Measurements from ENCODE around the gene GABPB1.

The GABPB1 gene

DNA sequence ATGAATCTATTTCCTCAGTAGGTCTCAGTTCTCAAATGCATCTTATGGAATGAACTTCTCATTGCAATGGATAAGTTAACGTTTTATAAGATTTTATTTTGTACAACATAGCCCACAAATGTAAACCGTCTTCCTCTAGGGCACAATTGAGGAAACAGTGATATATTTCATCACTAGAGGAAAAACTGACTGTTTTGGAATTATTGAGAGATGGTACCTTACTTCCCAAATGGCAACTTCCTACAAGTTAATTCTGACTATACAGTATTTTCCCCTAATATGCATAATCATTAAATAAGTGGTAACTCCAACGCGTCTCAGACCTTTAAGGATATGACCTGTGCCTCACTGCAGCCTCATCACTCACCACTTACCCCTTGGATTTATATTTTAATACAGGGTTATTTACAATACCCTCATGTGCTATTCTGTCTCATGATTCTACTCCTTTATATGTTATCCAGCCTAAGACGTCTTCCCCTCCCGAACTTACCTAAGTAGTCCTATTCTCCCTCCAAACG is 13.3 kb downstream of the GABPB1 start:
- no peak for DNase-seq

DNA sequence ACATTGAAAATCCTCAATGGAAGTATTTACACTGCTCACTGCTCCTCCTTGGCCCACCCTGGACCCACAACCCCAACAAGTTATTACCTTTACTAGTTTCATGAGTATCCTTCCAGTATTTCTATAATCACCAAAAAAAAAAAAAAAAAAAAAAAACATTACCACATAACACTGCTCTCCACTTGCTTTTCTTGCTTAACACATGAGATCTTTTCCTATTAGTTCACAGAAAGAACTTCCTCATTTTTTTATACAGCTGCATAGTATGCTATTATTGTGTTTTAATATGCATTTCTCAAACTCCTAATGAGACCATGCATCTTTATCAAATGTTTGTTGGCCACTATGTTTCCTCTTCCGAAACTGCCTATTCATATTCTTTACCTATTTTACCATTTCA is 14.6 kb downstream of the GABPB1 start:
- DNase-seq = no peak

DNA sequence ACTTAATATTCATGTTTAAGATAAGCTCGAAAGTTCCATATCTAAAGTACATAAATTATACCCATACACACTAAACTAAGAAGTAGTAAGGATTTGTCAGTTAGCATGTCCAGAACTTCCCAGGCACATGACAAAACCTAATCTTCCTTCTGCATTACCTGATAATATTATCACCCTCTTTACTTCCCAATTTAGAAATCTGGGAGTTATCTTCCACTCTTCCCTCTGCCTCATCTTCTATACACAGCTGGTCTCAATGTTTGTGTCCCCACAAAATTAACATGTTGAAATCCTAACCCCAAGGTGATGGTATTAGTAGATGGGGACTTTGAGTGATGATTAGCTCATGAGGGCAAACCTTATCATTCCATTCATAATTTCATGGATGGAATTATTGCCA is 15.3 kb downstream of the GABPB1 start:
- no peak for DNase-seq

DNA sequence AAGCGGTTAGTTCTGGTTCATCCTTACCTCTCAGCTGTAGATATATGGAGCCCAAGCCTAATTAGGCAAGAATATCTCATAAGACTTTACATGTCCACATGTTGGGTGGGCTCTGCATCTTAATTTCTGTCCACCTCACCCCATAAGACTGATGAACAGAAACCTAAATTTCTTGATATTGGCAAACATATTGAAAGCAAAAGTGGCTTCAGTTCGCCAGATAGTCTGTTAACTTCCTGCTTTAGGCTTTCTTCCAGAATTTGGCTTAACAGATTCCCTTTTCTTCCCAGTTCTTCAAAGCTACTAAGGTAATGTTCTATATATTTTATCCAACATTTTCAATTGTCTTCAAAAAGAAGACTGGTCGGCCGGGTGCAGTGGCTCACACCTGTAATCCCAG is 19.7 kb downstream of the GABPB1 start:
- DNase-seq = no peak

DNA sequence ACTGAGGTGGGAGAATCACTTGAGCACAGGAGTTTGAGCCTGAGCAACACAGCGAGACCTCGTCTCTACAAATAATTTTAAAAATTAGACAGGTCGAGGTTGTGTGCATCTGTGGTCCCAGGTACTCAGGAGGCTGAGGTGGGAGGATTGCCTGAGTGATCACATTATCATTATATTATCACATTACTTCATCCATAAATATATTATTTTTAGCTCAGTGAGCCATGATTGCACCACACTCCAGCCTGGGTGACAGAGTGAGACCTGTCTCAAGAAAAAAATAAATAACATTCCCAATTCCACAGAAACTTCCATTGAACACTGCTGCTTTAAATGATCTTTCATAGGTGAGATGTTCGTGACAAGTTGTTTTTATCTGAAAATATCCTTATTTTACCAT is 21.8 kb downstream of the GABPB1 start:
- no peak for DNase-seq

DNA sequence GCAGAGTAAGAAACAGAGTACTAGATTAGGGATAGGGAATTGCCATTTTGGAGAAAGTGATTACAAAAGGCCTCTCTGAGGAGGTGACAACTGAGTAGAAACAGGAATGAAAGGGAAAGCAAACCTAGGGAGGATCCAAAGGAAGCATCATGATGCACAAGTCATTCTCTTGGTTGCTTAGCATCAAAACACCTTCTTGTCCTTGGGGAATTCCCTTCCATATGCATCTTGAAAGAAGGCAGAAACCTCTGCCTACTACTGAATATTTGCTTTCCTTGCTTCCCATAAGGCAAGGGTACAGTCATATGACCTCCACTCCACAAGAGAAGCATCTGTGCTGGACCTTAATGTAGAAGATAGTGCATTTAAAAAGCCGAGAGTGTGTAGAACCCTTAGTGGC is 24.1 kb downstream of the GABPB1 start:
- no peak for DNase-seq

DNA sequence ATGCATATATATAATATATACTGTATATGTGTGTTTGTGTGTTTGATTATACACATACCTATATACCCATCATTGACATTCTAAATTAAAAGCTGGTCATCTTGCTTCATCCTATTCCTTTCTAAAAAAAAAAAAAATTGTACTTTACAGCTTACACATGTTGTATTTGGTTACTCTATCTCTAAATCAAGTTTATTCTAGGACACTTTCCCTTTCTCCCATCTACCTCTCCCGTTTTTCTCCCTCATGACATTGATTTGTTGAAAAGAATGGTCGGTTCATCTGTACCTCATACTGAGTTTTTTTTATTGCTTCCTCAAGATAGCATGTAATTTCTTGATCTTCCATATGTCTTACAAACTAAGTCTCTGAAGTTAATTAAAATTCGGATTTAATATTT is 26.9 kb downstream of the GABPB1 start:
- DNase-seq = no peak

DNA sequence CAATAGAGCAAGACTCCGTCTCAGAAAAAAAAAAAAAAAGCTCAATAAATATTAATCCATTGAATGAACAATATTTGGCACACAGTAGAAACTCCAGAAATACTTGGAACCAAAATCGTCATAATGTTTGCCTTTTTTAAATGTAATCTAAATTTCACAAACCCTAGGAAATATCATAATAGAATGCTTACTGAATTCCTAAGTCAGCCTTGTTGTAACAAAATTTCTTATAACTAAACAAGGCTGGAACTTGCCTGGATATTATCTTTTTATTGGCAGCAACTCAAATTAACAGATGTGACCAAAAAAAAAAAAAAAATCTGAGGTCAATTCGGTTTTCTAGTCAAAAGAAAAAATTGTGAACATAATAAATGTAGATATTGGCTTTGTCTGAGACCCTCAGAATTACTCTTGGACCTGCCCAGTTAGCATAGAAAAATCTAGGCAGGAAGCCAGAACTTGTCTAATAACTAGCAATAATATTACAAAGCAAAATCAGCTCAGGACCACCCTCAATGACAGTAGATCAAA is 33.3 kb downstream of the GABPB1 start:
- DNase-seq = no peak

DNA sequence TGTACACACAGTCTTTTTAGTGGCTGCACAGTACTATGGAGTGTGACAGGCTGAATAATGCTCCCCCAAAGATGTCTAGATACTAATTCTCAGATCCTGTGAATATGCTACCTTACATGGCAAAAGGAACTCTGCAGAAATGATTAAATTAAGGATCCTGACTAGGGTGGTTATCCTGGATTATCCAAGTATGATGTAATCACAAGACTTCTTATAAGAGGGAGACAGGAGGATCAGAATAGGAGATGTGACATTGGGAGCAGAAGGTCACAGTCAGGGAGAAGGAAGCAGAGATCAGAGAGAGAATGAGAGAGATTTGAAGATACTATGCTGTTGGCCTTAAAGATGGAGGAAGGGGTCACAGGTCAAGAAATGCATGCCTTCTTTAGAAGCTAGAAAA is 34.5 kb downstream of the GABPB1 start:
- DNase-seq = no peak

DNA sequence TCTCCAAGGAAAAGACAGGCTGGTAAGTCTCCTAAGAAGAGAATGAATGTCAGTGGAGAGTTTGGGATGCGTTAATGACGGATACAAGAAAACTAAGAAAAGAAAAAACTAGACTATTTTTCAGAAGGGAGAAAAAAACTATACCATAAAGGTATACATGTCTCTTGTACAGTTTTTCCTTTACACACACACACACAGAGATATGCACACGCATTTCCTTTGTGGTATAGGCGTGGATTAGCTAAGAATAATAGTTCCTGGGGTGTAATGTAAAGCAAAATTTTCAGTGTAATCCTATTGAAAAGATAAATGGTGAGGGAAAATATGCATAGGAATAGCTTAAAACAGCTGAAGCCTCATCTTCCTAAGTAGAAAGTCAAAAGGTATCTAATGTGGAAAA is 36.3 kb downstream of the GABPB1 start:
- DNase-seq = no peak

DNA sequence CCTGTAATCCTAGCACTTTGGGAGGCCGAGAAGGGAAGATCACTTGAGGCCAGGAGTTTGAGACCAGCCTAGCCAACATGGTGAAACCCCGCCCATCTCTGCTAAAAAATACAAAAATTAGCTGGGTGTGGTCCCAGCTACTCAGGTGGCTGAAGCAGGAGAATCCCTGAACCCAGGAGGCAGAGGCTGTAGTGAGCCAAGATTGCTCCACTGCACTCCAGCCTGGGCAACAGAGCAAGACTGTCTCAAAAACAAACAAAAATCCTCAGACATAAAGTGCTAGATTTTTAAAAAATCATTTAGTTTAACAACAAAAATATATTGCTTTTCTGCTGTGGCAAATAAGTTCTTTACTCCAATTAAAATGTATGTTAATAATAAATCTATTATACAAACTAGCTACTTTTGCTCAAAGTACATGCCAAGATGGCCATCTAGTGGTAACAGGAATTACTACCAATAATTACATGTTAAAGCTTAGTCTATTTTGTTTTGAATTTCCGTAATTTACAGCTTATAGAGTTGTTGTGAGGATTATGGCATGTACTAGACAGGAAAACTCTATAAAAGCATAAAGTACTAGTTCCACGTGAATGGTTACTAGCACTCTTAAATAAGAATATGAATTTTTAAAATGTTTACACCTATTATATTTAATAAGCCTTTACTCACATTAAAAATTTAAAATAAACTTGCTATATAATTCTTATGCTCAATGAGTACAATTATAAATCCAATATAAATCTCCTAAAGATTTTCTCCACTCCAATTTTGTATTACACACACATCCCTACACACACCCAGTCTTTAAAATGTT is 39.0 kb downstream of the GABPB1 start:
- no peak for DNase-seq

DNA sequence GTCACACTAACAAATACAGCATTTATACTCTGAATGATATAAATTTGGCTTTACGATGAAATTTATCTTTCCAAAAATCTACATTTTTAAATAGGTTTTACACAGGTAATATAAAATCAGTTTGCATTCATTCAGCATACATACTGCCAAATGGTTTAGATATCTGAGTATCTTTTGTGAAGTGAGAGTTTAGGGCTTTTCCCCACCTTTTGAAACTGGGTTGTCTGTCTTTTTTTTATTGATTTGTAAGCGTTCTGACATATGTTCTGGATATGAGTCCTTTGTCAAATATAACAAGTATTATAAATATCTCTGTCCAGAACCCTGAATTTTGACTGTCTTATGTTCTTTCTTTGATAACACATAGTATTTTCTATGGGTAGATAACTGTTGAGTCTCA is 42.4 kb downstream of the GABPB1 start:
- DNase-seq = no peak

DNA sequence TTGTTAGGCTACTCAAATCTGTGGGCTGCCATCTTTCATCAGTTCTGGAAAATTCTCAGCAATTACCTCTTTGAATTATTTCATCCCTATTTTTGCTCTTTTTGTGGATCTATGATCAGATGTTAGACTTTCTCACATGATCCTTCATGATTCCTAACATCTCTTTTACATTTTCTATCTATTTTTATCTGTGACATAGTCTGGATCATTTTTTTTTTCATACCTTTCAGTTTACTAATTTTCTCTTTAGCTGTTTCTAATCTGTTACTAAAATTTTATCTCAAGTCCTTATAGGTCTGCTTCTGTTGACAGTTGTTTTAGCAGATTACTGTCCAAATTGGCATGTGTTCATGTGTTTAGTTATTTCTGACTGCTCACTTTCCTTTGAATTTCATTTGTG is 47.2 kb downstream of the GABPB1 start:
- DNase-seq = no peak

DNA sequence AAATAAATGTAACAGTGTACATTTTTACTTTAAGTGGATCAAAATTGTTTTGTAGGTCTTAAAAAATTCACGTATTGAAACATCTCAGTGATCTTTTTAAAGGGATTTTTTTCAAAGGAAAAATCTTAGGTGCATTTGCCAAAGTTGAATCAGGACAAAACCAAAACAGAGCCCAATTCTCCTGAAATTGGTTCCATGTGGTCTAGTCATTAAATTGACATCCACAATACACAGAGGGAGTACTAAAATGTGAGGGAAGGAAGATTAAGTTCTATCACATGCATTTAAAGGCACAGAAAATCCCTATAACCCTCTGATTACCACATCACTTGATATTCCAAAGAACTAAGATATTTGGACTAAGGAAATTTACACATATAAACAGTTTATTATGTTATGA is 50.2 kb downstream of the GABPB1 start:
- DNase-seq = no peak

DNA sequence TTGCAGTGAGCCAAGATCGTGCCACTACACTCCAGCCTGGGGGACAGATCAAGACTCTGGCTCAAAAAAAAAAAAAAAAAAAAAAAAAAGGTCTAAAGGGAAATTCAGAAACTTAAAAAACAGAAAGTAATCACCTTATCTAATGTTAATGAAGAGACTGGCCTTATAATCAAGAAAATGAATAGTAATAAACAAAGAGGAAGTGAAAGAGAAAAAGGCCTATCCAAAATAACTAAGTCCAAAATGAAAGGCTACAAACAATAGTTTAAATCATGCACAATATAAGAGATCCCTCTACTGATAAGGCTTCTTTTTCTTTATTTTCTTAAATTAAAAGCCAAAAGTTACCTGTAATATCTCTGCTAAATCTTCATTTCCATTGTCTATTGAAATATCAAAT is 52.4 kb downstream of the GABPB1 start:
- DNase-seq = no peak

DNA sequence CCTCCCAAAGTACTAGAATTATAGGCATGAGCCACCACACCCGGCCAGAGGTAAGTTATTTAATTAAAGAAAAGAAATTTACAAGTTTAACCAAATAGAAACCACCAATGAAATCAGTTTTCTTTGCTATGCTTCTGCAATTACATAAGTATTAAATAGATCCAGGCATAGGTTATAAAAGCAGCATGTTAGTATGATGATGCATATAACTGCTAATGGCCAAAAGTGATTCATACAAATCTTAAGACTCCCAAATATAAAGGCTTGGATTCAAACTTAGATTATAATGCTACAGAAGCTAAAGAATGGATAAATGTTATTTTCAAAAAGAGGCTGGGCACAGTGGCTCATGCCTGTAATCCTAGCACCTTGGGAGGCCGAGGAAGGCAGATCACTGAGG is 56.7 kb downstream of the GABPB1 start:
- no peak for DNase-seq

DNA sequence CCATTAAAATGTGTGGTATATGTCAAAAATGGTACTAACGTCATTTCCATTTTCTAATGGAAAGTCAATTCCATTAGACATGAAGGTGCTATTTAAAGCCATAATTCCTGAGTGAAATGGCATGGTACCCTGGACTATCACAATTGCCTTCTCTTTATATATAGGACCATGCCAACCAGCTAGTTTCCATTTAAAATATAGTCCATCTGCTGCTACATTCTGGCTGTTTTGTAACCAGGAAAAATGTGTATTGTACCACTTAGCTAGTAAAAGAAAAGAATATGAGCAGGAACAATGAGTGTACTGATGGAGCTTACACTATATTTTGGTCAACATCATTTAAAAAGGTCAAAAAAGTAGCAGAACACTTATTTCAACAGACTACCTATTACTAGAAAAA is 59.0 kb downstream of the GABPB1 start:
- no peak for DNase-seq

DNA sequence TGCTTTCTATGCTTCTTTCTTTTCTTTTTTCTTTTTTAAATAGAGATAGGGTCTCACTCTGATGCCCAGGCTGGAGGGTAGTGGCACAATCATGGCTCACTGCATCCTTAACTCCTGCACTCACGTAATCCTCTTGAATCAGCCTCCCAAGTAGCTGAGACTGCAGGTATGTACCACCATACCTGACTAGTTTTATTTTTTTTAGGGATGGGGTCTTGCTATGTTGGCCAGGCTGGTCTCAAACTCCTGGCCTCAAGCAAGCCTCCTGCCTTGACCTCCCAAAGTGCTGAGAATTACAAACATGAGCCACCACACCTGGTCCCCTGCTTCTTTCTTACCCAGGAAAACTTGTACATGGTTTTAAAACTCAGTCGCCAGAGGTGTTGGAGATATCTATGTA is 65.2 kb downstream of the GABPB1 start:
- DNase-seq = no peak

DNA sequence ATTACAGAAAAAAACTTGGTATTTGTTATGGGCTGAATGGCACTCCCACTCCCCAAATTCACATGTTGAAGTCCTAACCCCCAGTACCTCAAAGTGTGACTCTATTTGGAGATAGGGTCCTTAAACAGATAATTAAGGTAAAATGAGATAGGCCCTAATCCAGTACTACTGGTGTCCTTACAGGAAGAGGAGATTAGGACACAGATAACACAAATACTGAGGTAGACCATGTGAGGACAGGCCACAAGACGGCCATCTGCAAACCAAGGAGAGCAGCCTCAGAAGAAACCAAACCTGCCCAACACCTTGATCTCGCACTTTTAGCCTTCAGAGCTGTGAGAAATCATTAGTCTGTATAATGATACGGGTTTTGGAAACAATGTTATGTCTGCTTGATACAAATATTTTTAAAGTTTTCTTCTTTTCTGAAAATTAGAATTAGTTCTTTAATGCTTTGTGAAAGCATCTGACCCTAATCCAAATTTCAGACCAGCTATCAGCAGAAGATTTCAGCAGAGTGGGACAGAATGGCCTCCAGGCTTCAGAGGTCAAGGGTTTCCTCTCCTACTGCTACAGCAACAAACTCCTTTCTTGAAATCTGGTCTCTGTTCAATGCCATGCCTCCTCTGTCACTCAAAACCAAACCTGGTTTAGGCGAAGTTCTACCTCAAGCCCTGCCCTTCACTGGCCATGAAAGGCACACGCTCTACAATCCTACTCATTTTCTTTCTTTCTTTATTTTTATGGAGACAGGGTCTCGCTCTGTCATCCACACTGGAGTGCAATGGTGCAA is 67.5 kb downstream of the GABPB1 start:
- DNase-seq = no peak

DNA sequence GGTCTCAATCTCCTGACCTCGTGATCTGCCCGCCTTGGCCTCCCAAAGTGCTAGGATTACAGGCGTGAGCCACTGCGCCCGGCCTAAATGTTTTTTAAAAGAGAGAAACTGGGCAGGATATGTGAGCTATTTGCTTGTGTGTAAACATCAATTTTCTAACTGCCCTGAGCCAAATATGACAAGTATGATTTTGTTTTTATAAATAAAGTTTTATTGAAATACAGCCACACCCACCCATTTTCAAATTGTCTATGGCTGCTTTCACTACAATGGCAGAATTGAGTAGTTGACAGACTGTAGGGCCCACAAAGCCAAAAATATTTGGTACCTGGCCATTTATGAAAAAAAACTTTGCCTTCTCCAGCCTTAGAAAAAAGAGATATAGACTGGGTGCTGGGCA is 73.6 kb downstream of the GABPB1 start:
- DNase-seq = no peak

DNA sequence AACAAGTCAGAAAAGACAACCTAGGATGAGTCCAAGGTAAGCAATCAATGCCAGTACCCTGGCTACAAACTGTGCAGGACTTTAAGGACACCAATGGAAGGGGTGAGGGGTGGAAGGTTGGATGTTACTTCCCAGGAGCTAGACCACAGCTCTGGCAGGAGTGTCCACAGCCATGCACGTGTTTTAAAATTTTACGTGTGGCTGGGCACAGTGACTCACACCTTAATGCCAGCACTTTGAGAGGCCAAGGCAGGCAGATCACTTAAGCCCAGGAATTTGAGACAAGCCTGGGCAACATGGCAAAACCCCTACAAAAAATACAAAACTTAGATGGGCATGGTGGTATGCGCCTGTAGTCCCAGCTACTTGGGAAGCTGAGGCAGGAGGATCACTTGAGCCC is 74.7 kb downstream of the GABPB1 start:
- DNase-seq = no peak

DNA sequence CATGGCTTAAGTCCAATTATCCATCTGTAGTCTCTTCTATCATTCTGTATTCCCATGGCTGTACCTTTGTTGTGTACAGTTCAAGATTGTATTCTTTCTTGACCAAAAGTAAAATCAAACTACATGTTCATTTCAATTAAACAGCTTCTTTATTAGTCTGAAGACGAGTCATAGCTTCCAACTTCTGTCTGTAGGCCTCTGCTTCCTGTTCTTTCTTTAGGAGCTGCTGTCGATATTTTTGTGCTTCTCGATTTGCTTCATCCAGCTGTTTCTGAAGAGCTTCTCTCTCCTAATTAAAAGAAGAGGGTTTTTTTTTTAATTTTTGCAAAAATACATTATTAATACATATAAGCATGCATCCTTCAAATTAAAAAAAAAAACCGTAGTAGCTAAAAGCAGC is 76.5 kb downstream of the GABPB1 start:
- no peak for DNase-seq

DNA sequence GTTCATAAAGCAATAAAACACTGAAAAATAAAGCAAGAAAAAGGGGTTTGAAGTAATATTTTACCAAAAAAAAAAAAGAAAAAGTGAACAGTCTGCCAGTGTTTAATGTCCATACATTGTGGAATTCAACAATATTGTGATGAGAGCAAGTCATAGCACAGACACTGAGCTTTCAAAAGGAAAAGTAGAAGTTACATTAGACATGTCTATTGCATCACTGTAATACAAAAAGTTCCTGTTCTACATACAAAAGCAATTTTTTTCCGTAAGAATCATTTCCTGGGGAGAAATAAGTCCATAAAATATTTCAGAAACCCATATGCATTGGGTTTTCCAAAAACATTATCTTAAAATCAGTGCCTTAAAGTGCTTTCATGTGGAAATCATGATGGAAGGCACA is 77.6 kb downstream of the GABPB1 start:
- DNase-seq = no peak

DNA sequence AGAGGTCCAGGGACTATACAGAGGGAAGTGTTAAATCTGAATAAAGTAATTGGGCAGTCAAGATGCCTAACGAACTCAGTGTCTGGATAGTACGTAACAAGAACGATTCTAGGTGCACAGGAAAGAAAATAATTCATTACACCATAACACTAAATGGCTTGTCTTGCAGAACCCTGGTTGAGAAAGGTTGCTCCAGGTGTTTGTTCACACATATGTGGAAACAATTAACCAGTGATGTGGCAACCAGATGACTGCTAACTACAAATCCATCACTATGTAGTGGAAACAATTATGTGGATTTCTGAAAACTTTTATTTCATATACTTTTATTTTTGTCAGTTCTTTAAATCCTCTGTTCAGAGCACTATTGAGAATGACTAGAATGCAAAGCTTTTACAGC is 79.1 kb downstream of the GABPB1 start:
- DNase-seq = no peak
